Endothelial cell of umbilical vein (primary cell): ENCODE data around the gene KLC3. TPM values are rescaled to one million over a fixed set of nuclear protein-coding genes. Genes with fewer than 3 reads are reported as not detected.

Experiments used
- BruUV-seq: library from RNA; stranded (reverse); fragments of 400-500 nt; replicated peaks from 2 replicates; lab custom pipeline; 2021; lab: Mats Ljungman, UMichigan
- CTCF ChIA-PET: fragments of 300-600, 350-600 bp; sonication (Branson Sonifier 250); formaldehyde crosslinking; loops from one replicate; lab custom pipeline; 2021; ENCODE audit warnings: antibody characterized with exemption, inconsistent platforms; lab: Charles Lee
- POLR2A ChIA-PET: fragments of 300-600, 350-600 bp; sonication (Branson Sonifier 250); formaldehyde crosslinking; loops from one replicate; lab custom pipeline; 2021; ENCODE audit warnings: antibody characterized with exemption, inconsistent platforms; lab: Charles Lee
- DNase-seq: peaks from one replicate; pipeline ENCODE4 v3.0.0-alpha.2; 2011; ENCODE audit warnings: low read depth, low spot score
- FAIRE-seq: peaks from 2 replicates; lab custom pipeline; 2011; peaks lifted over from hg19 to GRCh38; lab: Jason Lieb, UNC
- H2AFZ ChIP-seq: 2 replicates; pipeline ENCODE4 v1.6.0; 2012; ENCODE audit warnings: low read depth, low read length, control low read depth, inconsistent platforms
- H3K27ac ChIP-seq: 2 replicates; pipeline ENCODE4 v1.5.1; 2011; ENCODE audit warnings: low read depth, mild to moderate bottlenecking, control low read depth, low read length, moderate library complexity; ENCODE audit not compliant: insufficient read depth
- H3K27me3 ChIP-seq, 2 experiments: 2 replicates each; pipeline versions ENCODE4 v1.6.0 to v1.6.1; 2011; ENCODE audit warnings: low read length in 2 of 2, mixed read lengths in 1 of 2; ENCODE audit not compliant: control insufficient read depth in 2 of 2, insufficient read depth in 2 of 2
- H3K36me3 ChIP-seq, 2 experiments: 2 replicates in 1 of 2; 3 replicates in 1 of 2; pipeline ENCODE4 v1.5.1; 2011; ENCODE audit warnings: low read length in 2 of 2, mild to moderate bottlenecking in 1 of 2, moderate library complexity in 1 of 2; ENCODE audit not compliant: control insufficient read depth in 2 of 2, insufficient read depth in 2 of 2; ENCODE audit errors: extremely low read depth in 1 of 2
- H3K4me1 ChIP-seq: 3 replicates; pipeline ENCODE4 v1.5.1; 2011; ENCODE audit warnings: mild to moderate bottlenecking, low read length; ENCODE audit not compliant: control insufficient read depth, insufficient read depth; ENCODE audit errors: extremely low read depth
- H3K4me2 ChIP-seq: 2 replicates; pipeline ENCODE4 v1.6.1; 2011; ENCODE audit warnings: low read length, control low read depth, mixed read lengths; ENCODE audit not compliant: insufficient read depth
- H3K4me3 ChIP-seq, 3 experiments: fragments of 200-600 bp in 1 of 3; sonication (generic), shearing (Covaris generic) in 1 of 3; replicated peaks in 1 of 3; 2 replicates each; pipeline ENCODE4 v1.5.1; 2011 to 2016; ENCODE audit warnings: control low read depth in 3 of 3, low read length in 3 of 3, mild to moderate bottlenecking in 2 of 3, inconsistent platforms in 1 of 3, low read depth in 1 of 3, moderate library complexity in 1 of 3; ENCODE audit not compliant: insufficient read depth in 1 of 3
- H3K79me2 ChIP-seq: 2 replicates; pipeline ENCODE4 v1.6.0; 2012; ENCODE audit warnings: low read length, inconsistent platforms; ENCODE audit not compliant: control insufficient read depth, insufficient read depth
- H3K9ac ChIP-seq: replicated peaks from 2 replicates; pipeline ENCODE3; 2011; ENCODE audit warnings: low read length, control low read depth; ENCODE audit not compliant: insufficient read depth; ENCODE audit errors: extremely low read depth
- H3K9me1 ChIP-seq: replicated peaks from 3 replicates; pipeline ENCODE4 v1.6.0; 2011; ENCODE audit warnings: mild to moderate bottlenecking, low read length; ENCODE audit not compliant: control insufficient read depth, insufficient read depth; ENCODE audit errors: extremely low read depth
- H3K9me3 ChIP-seq: replicated peaks from 2 replicates; pipeline ENCODE4 v1.5.1; 2012; ENCODE audit warnings: low read length, inconsistent platforms; ENCODE audit not compliant: control insufficient read depth, insufficient read depth
- H4K20me1 ChIP-seq: replicated peaks from 2 replicates; pipeline ENCODE3; 2011; ENCODE audit warnings: mild to moderate bottlenecking, low read length; ENCODE audit not compliant: control insufficient read depth, insufficient read depth; ENCODE audit errors: extremely low read depth
- CTCF ChIP-seq, 2 donors: IDR thresholded peaks; 1 replicate in 1 of 2; 2 replicates in 1 of 2; pipeline ENCODE4 v1.5.1; 2011; ENCODE audit warnings: low read length in 2 of 2, mild to moderate bottlenecking in 2 of 2, moderate library complexity in 2 of 2, control low read depth in 1 of 2, inconsistent platforms in 1 of 2, low read depth in 1 of 2; ENCODE audit not compliant: insufficient read depth in 1 of 2; ENCODE audit errors: extremely low read depth in 1 of 2
- EZH2 ChIP-seq: IDR thresholded peaks from 2 replicates; pipeline ENCODE4 v1.6.1; 2012; ENCODE audit warnings: borderline replicate concordance, low read depth, mild to moderate bottlenecking, moderate library complexity, low read length, inconsistent platforms; ENCODE audit not compliant: severe bottlenecking
- FOS ChIP-seq: IDR thresholded peaks from 2 replicates; pipeline ENCODE4 v1.6.1; 2011; ENCODE audit warnings: mild to moderate bottlenecking, low read length, moderate library complexity, borderline replicate concordance; ENCODE audit not compliant: insufficient read depth
- GATA2 ChIP-seq: IDR thresholded peaks from 2 replicates; pipeline ENCODE4 v1.7.0; 2011; ENCODE audit warnings: low read depth, mild to moderate bottlenecking, moderate library complexity, mixed read lengths, low read length; ENCODE audit not compliant: insufficient read length, insufficient read depth
- JUN ChIP-seq: IDR thresholded peaks from 2 replicates; pipeline ENCODE4 v1.6.1; 2011; ENCODE audit warnings: borderline replicate concordance, low read depth; ENCODE audit not compliant: insufficient read length, insufficient read depth
- POLR2A ChIP-seq: IDR thresholded peaks from 2 replicates; pipeline ENCODE4 v1.6.1; 2012; ENCODE audit warnings: low read depth, mild to moderate bottlenecking, control low read depth, low read length
- POLR2AphosphoS5 ChIP-seq: IDR thresholded peaks from 2 replicates; pipeline ENCODE4 v1.6.1; 2012; ENCODE audit warnings: low read depth, mild to moderate bottlenecking, control low read depth, low read length, moderate library complexity; ENCODE audit not compliant: insufficient read depth
- dilution Hi-C: fragments of 300-500 bp; cut with MboI; formaldehyde crosslinking; loops from one replicate; pipeline ENCODE4 v1.15.0; 2019; ENCODE audit warnings: low sequenced_read_pairs; ENCODE audit not compliant: extremely low pct_ligation_motif_present
- intact Hi-C: fragments of 100-400 bp; cut with micrococcal nuclease; formaldehyde crosslinking; loops from one replicate; pipeline ENCODE4 v1.10.0; 2022
- polyA plus RNA-seq, 4 experiments: library from polyadenylated mRNA; depleted of rRNA in 3 of 4; stranded (reverse) in 3 of 4; unstranded in 1 of 4; fragments of >200 nt; gene quantifications; 2 replicates each; pipeline versions ENCODE4 v1.2.1 to v1.2.3, GENCODE V29; 2011 to 2012; ENCODE audit warnings: missing spikeins in 1 of 4
- total RNA-seq: library from RNA; stranded (reverse); gene quantifications from 2 replicates; pipeline ENCODE4 v1.2.3, GENCODE V29; 2021

Gene KLC3
- total and polyA plus RNA-seq, 2 donors (not counting 3 experiments of a cell fraction or from before 2014, with no cell fraction given): not detected

- Histone ChIP-seq H3K9ac (no peak overlapping the region), H3K9me1 (no peaks in the 10 kb centered on the region), H2AFZ (no peak overlapping the region), H4K20me1 (no peaks in the 10 kb centered on the region), H3K4me2 (no peak overlapping the region), H3K79me2 (no peaks in the 10 kb centered on the region), H3K27ac (no peak overlapping the region), H3K36me3 (no peaks in the 10 kb centered on the region), H3K4me1 (no peaks in the 10 kb centered on the region), H3K9me3 (no peaks in the 10 kb centered on the region), H3K27me3 (peaks cover 4 to 5% of the 10 kb centered on the region in 2 experiments), H3K4me3 (no peak overlapping the region)
- DNase-seq: no peak
- intact Hi-C loops: no loop called here
- POLR2A ChIA-PET: no interaction called here
- BruUV-seq: no TSS peak
- no peak for FAIRE-seq
- TF ChIP-seq FOS: no peak
- TF ChIP-seq EZH2: no peak
- no peak for TF ChIP-seq JUN
- no peak for TF ChIP-seq POLR2A
- TF ChIP-seq GATA2: no peak
- TF ChIP-seq CTCF (IDR thresholded peaks at IDR 0.05; ENCODE audit: extremely low read depth in 1 of 2, insufficient read depth in 1 of 2, low read depth in 1 of 2, low read length in 2 of 2): no peak
- TF ChIP-seq POLR2AphosphoS5: no peak
- CTCF ChIA-PET: no interaction called here
- dilution Hi-C loops: no loop called here
Observed at GRCh38 chr19:45322311-45322710, 18.2 kb upstream of the KLC3 start.
